HepG2 (cell line): Measurements from ENCODE around the gene OR8G1. TPM values are rescaled to one million over a fixed set of nuclear protein-coding genes. Genes with fewer than 3 reads are reported as not detected.

Experiments
- ATAC-seq: fragments of 200-7000 bp; cut with Tn5 transposase; 3 replicates; pipeline ENCODE4 v1.9.1; 2020; ENCODE audit warnings: mild to moderate bottlenecking, moderate library complexity
- BruUV-seq: library from RNA; stranded (reverse); fragments of 400-500 nt; replicated peaks from 2 replicates; lab custom pipeline; 2021; lab: Mats Ljungman, UMichigan
- CTCF ChIA-PET: fragments of 300-600 bp; formaldehyde crosslinking; extraction: SDS; loops from one replicate; lab custom pipeline; 2021; ENCODE audit warnings: low total read pairs, inconsistent platforms, low intra/inter-chr PET ratio; lab: Yijun Ruan, JAX
- POLR2A ChIA-PET: fragments of 350-600 bp; sonication (Branson Sonifier 250); formaldehyde crosslinking; loops from one replicate; lab custom pipeline; 2020; ENCODE audit warnings: antibody characterized with exemption, inconsistent platforms; lab: Yijun Ruan, JAX
- DNase-seq: peaks from one replicate; pipeline ENCODE4 v3.0.0-alpha.2; 2015; ENCODE audit warnings: low spot score
- FAIRE-seq: peaks from 3 replicates; lab custom pipeline; 2011; peaks lifted over from hg19 to GRCh38; lab: Jason Lieb, UNC
- H2AFZ ChIP-seq: one replicate; pipeline ENCODE4 v1.6.1; 2011; ENCODE audit warnings: low read length, inconsistent platforms
- H3K27ac ChIP-seq: fragments of 300-600 bp; 3 replicates; pipeline ENCODE4 v1.8.0; 2011; ENCODE audit warnings: mixed run types, mild to moderate bottlenecking, mixed read lengths, low read length, inconsistent platforms; ENCODE audit not compliant: insufficient read depth; ENCODE audit errors: extremely low read length
- H3K27me3 ChIP-seq, 2 experiments: fragments of 200-600 bp in 1 of 2; 2 replicates in 1 of 2; 3 replicates in 1 of 2; pipeline versions ENCODE4 v1.6.0 to v1.8.0; 2011; ENCODE audit warnings: low read length in 2 of 2, mild to moderate bottlenecking in 2 of 2, moderate library complexity in 2 of 2, inconsistent platforms in 1 of 2; ENCODE audit not compliant: insufficient read depth in 2 of 2, control insufficient read depth in 1 of 2
- H3K36me3 ChIP-seq, 2 experiments: fragments of 200-600 bp in 1 of 2; replicated peaks in 1 of 2; 2 replicates in 1 of 2; 3 replicates in 1 of 2; pipeline versions ENCODE4 v1.5.1 to v1.8.0; 2011; ENCODE audit warnings: low read length in 2 of 2, inconsistent platforms in 1 of 2; ENCODE audit not compliant: insufficient read depth in 2 of 2, control insufficient read depth in 1 of 2
- H3K4me1 ChIP-seq: 2 replicates; pipeline ENCODE4 v1.5.1; 2012; ENCODE audit warnings: low read length, inconsistent platforms; ENCODE audit not compliant: insufficient read depth
- H3K4me2 ChIP-seq: 2 replicates; pipeline ENCODE4 v1.6.0; 2011; ENCODE audit warnings: low read depth, low read length, inconsistent platforms
- H3K4me3 ChIP-seq, 3 experiments: fragments of 200-600 bp in 1 of 3; sonication (generic), shearing (Covaris generic) in 1 of 3; replicated peaks in 1 of 3; 2 replicates each; pipeline ENCODE4 v1.5.1; 2011 to 2016; ENCODE audit warnings: low read length in 3 of 3, inconsistent platforms in 2 of 3, low read depth in 2 of 3, mild to moderate bottlenecking in 2 of 3, control low read depth in 1 of 3, mixed read lengths in 1 of 3; ENCODE audit not compliant: insufficient read depth in 1 of 3
- H3K79me2 ChIP-seq: one replicate; pipeline ENCODE4 v1.6.1; 2011; ENCODE audit warnings: low read length, inconsistent platforms; ENCODE audit not compliant: insufficient read depth
- H3K9ac ChIP-seq: 2 replicates; pipeline ENCODE4 v1.6.0; 2011; ENCODE audit warnings: mild to moderate bottlenecking, low read depth, low read length, inconsistent platforms; ENCODE audit not compliant: insufficient read depth
- H3K9me3 ChIP-seq: 2 replicates; pipeline ENCODE4 v1.5.1; 2012; ENCODE audit warnings: mild to moderate bottlenecking, low read length
- H4K20me1 ChIP-seq: 2 replicates; pipeline ENCODE4 v1.6.0; 2011; ENCODE audit warnings: inconsistent platforms, mild to moderate bottlenecking, low read length, moderate library complexity; ENCODE audit not compliant: insufficient read depth
- CREB1 ChIP-seq, 2 experiments: fragments of 450-650 bp in 1 of 2; IDR thresholded peaks; 2 replicates each; pipeline ENCODE4 v1.6.1; 2016 to 2017; ENCODE audit warnings: control low read depth in 1 of 2, mild to moderate bottlenecking in 1 of 2, missing compliant biosample characterization in 1 of 2, missing genetic modification characterization in 1 of 2
- HINFP ChIP-seq: sonication (generic); formaldehyde crosslinking; IDR thresholded peaks from 2 replicates; pipeline ENCODE4 v1.4.0; 2020; ENCODE audit warnings: low read depth, mild to moderate bottlenecking, missing genetic modification reagents
- KLF6 ChIP-seq: IDR thresholded peaks from 2 replicates; pipeline ENCODE4 v1.8.0; 2016; ENCODE audit warnings: missing biosample characterization, missing genetic modification reagents
- NCOA5 ChIP-seq: sonication (generic); formaldehyde crosslinking; IDR thresholded peaks from 2 replicates; pipeline ENCODE4 v1.4.0; 2020; ENCODE audit warnings: missing genetic modification reagents
- NFAT5 ChIP-seq: sonication (generic); formaldehyde crosslinking; IDR thresholded peaks from 2 replicates; pipeline ENCODE4 v1.4.0; 2020; ENCODE audit warnings: missing genetic modification reagents
- NFYB ChIP-seq: sonication (generic); formaldehyde crosslinking; IDR thresholded peaks from 2 replicates; pipeline ENCODE4 v1.4.0; 2020; ENCODE audit warnings: missing genetic modification reagents
- SNAI1 ChIP-seq: sonication (generic); formaldehyde crosslinking; IDR thresholded peaks from 2 replicates; pipeline ENCODE4 v1.5.0; 2020; ENCODE audit warnings: mild to moderate bottlenecking, missing genetic modification reagents, borderline replicate concordance
- SNAPC5 ChIP-seq: sonication (generic); formaldehyde crosslinking; IDR thresholded peaks from 2 replicates; pipeline ENCODE4 v1.8.1; 2023; ENCODE audit warnings: mild to moderate bottlenecking, missing genetic modification reagents, borderline replicate concordance
- WGBS: methylation state at CpG from one replicate; pipeline ENCODE4 v1.1.6; 2017; ENCODE audit warnings: low lambda C conversion rate; 5-methylcytosine and 5-hydroxymethylcytosine counted together
- in situ Hi-C: cut with HindIII; loops from 2 replicates; pipeline ENCODE4 v1.10.0; 2017; ENCODE audit warnings: low pct_unique_long_range_greater_than_20kb; ENCODE audit not compliant: extremely low pct_ligation_motif_present
- intact Hi-C: fragments of 100-400 bp; cut with micrococcal nuclease; formaldehyde crosslinking; loops from one replicate; pipeline ENCODE4 v1.10.0; 2022; ENCODE audit not compliant: unreplicated experiment
- polyA plus RNA-seq, 8 experiments: library from polyadenylated mRNA; depleted of rRNA in 3 of 8; stranded (reverse) in 7 of 8; unstranded in 1 of 8; fragments of >200 nt; fragmentation: Illumina TruSeq in 4 of 8; extraction: Trizol in 4 of 8; gene quantifications; 2 replicates each; pipeline versions ENCODE4 v1.2.1 to v1.2.3, GENCODE V29; 2011 to 2016; ENCODE audit warnings: low read depth in 4 of 8, missing spikeins in 1 of 8, mixed read lengths in 1 of 8; ENCODE audit not compliant: insufficient read depth in 1 of 8
- total RNA-seq, 5 experiments: library from RNA; depleted of rRNA; stranded (reverse); fragments of >200 nt; fragmentation: Illumina TruSeq; extraction: Trizol; gene quantifications; 2 replicates each; pipeline ENCODE4 v1.2.3, GENCODE V29; 2016; ENCODE audit warnings: low read depth in 1 of 5

The OR8G1 gene
- total and polyA plus RNA-seq, 2 of the 13 experiments (the other 11 are each of a cell fraction or from before 2014, with no cell fraction given) = not detected

GRCh38 chr11:124285610-124286344 lies 44.9 kb downstream of the OR8G1 start:
- H3K9me3 ChIP-seq = peaks cover 34% of the 10 kb centered on the region
- H3K27ac ChIP-seq = no peak overlapping the region
- intact Hi-C loops (no loop called here), in situ Hi-C loops (loop anchor here (10.0 kb wide), 1 partner anchor 61 kb away; no protein-coding TSS in a partner anchor)
- BruUV-seq = no TSS peak
- FAIRE-seq = no peak
- CTCF ChIA-PET = no interaction called here
- 0% methylated on average over 3 of the region's 3 CpGs for WGBS
- no peak for DNase-seq
- POLR2A ChIA-PET = no interaction called here
- TF ChIP-seq CREB1 (IDR thresholded peaks at IDR 0.05) = peak; percentile 83
- no peak for TF ChIP-seq CREB1 (CRISPR knock-in tag; IDR thresholded peaks at IDR 0.05)
- TF ChIP-seq NFAT5 (CRISPR knock-in tag) = no peak
- no peak for TF ChIP-seq NFYB (CRISPR knock-in tag)
- TF ChIP-seq KLF6 = no peak
- TF ChIP-seq SNAI1 (CRISPR knock-in tag) = no peak
- no peak for TF ChIP-seq SNAPC5 (CRISPR knock-in tag)
- no peak for TF ChIP-seq NCOA5 (CRISPR knock-in tag)
- TF ChIP-seq HINFP (CRISPR knock-in tag) = no peak
- H2AFZ ChIP-seq = no peak overlapping the region
- no peak overlapping the region for H3K4me3 ChIP-seq
- H3K4me1 ChIP-seq = no peaks in the 10 kb centered on the region
- H3K4me2 ChIP-seq = no peak overlapping the region
- H4K20me1 ChIP-seq = no peaks in the 10 kb centered on the region
- H3K9ac ChIP-seq = no peak overlapping the region
- H3K27me3 ChIP-seq = no peaks in the 10 kb centered on the region
- H3K79me2 ChIP-seq = no peaks in the 10 kb centered on the region
- no peak for ATAC-seq
- H3K36me3 ChIP-seq = no peaks in the 10 kb centered on the region
